Measurements from ENCODE around the gene GJB5.

DNA sequence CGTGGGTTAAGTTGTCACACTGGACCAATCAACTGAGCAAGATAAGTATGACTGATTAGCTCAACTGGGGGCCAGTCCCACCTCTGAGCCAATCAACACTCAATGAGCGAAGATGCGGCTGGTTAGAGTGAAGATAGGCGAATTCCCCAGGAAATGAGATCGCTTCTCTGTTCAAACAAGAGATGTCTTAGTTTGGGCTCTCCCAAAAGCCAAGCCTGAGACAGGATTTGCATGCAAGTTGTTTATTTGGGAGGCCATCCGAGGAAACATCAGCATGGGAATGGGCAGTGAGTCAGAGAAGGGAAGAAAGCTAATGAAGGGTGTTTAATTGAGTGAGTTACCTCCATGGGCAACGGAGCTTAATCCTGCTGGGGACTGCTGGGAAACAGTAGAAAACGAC, 4.9 kb upstream of the GJB5 start:
- TF ChIP-seq CTCF (IDR thresholded peaks at IDR 0.05): no peak
- no peak for TF ChIP-seq POLR2A (IDR thresholded peaks at IDR 0.05)
- no peak for TF ChIP-seq POLR2AphosphoS5 (IDR thresholded peaks at IDR 0.05)
- no peak for TF ChIP-seq EP300 (IDR thresholded peaks at IDR 0.05)
